ENCODE results near the gene SAFB2.

DNA sequence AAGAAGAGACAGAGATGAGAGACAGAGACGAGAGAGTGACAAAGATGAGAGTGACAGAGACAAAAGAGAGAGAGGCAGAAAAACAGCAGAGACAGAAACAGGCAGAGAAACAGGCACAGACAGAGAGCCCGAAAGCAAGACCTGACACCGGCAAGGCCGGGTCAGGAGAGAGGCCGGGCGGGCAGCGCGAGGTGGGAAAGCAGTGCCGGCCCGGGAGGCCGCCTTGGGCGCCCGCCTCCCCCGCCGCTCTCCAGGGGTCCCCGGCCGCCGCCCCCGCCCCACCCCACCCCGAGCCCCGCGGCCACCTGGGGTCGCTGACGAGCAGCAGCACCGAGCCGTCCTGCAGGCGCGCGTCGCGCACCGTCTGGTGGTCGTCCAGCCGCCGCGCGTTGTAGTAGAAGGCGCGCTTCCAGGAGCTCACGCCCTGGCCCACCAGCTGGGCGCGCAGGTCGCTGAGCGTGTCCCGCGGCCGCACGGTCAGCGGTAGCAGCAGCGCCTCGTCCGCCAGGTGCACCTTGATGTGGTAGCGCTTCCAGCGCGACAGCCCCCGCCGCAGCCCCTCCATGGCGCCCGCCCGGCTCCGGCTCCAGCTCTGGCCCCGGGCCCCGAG, 55.1 kb downstream of the SAFB2 start, which contains the start of gene TINCR:
- TF ChIP-seq REST (IDR thresholded peaks at IDR 0.05) (no peak), CTCF (IDR thresholded peaks at IDR 0.05) (peak; percentile 35; the same call in 1 of the 3 replicates), POLR2A (IDR thresholded peaks at IDR 0.05; ENCODE audit: low read length) (no peak), JUNB (IDR thresholded peaks at IDR 0.05) (no peak), PHF8 (IDR thresholded peaks at IDR 0.05; ENCODE audit: borderline replicate concordance, low read depth) (no peak), RFX5 (IDR thresholded peaks at IDR 0.05) (no peak), NR3C1 (IDR thresholded peaks at IDR 0.05) (no peak), RAD21 (conservative IDR thresholded peaks at IDR 0.05 in 1 of 2, IDR thresholded peaks at IDR 0.05 in 1 of 2) (no peak), HDAC2 (IDR thresholded peaks at IDR 0.05) (no peak), SREBF2 (IDR thresholded peaks at IDR 0.05) (no peak), MAFK (IDR thresholded peaks at IDR 0.05; ENCODE audit: partially characterized antibody) (no peak), EP300 (IDR thresholded peaks at IDR 0.05) (no peak)
- TF ChIP-seq, protein P1, sequence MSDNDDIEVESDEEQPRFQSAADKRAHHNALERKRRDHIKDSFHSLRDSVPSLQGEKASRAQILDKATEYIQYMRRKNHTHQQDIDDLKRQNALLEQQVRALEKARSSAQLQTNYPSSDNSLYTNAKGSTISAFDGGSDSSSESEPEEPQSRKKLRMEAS (IDR thresholded peaks at IDR 0.05), result no peak
- TF ChIP-seq, protein P2, sequence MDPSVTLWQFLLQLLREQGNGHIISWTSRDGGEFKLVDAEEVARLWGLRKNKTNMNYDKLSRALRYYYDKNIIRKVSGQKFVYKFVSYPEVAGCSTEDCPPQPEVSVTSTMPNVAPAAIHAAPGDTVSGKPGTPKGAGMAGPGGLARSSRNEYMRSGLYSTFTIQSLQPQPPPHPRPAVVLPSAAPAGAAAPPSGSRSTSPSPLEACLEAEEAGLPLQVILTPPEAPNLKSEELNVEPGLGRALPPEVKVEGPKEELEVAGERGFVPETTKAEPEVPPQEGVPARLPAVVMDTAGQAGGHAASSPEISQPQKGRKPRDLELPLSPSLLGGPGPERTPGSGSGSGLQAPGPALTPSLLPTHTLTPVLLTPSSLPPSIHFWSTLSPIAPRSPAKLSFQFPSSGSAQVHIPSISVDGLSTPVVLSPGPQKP (IDR thresholded peaks at IDR 0.05; ENCODE audit: low read depth, low read length), result no peak

Measured in A549 (cell line).